Brain microvascular endothelial cell (primary cell): Measurements from ENCODE around the gene FKRP.
"Not testable (repeated sequence)": the region's sequence is repeated elsewhere in the genome, so short reads cannot be mapped to it uniquely, and the experiment has no call there.

Source experiments
- DNase-seq: peaks from one replicate; pipeline ENCODE4 v3.0.0-alpha.2; 2020
- H3K27ac ChIP-seq: fragments of 250-450 bp; sonication (Bioruptor Pico); 2 replicates; pipeline ENCODE4 v1.5.1; 2020; ENCODE audit warnings: mild to moderate bottlenecking, moderate library complexity
- H3K27me3 ChIP-seq: fragments of 250-450 bp; sonication (Bioruptor Pico); replicated peaks from 2 replicates; pipeline ENCODE4 v1.5.1; 2020; ENCODE audit warnings: mild to moderate bottlenecking
- H3K36me3 ChIP-seq: fragments of 250-450 bp; sonication (Bioruptor Pico); replicated peaks from 2 replicates; pipeline ENCODE4 v1.5.1; 2020; ENCODE audit warnings: mild to moderate bottlenecking
- H3K4me3 ChIP-seq: 2 replicates; pipeline ENCODE4 v1.5.1; 2011; ENCODE audit warnings: low read depth, mild to moderate bottlenecking, control low read depth, low read length, moderate library complexity
- CTCF ChIP-seq: IDR thresholded peaks from 2 replicates; pipeline ENCODE4 v1.5.1; 2011; ENCODE audit warnings: low read depth, mild to moderate bottlenecking, moderate library complexity, low read length, control low read depth, inconsistent platforms; ENCODE audit errors: missing control alignments
- in situ Hi-C: cut with HindIII; loops from 2 replicates; pipeline ENCODE4 v1.10.0; 2017; ENCODE audit warnings: low sequenced_read_pairs, low pct_ligation_motif_present

The FKRP gene

GRCh38 chr19:46773018-46773399, 27.2 kb downstream of the FKRP start:
- in situ Hi-C loops, result no loop called here
- no peak for DNase-seq
- TF ChIP-seq CTCF, result no peak
- H3K27ac ChIP-seq, result no peak overlapping the region
- H3K27me3 ChIP-seq, result no peaks in the 10 kb centered on the region
- H3K4me3 ChIP-seq, result no peak overlapping the region
- H3K36me3 ChIP-seq, result peaks cover 37% of the 10 kb centered on the region

- H3K36me3 ChIP-seq, result peaks cover 61% of the 10 kb centered on the region
- in situ Hi-C loops, result no loop called here
- no peak for TF ChIP-seq CTCF
Observed at GRCh38 chr19:46775642-46776258, 29.9 kb downstream of the FKRP start.

GRCh38 chr19:46776927-46777911, 31.4 kb downstream of the FKRP start:
- no peak for TF ChIP-seq CTCF
- in situ Hi-C loops, result no loop called here
- H3K4me3 ChIP-seq, result no peak overlapping the region
- no peak overlapping the region for H3K27ac ChIP-seq
- no peak for DNase-seq
- peaks cover 71% of the 10 kb centered on the region for H3K36me3 ChIP-seq
- no peaks in the 10 kb centered on the region for H3K27me3 ChIP-seq

More at GRCh38 chr19:46775642-46776258, 29.9 kb downstream of the FKRP start:
- Histone ChIP-seq H3K27ac (no peak overlapping the region), H3K27me3 (no peaks in the 10 kb centered on the region), H3K4me3 (no peak overlapping the region)
- DNase-seq, result no peak

GRCh38 chr19:46777956-46778645, 32.2 kb downstream of the FKRP start:
- H3K27ac ChIP-seq, H3K4me3 ChIP-seq, DNase-seq, in situ Hi-C loops, H3K27me3 ChIP-seq: not testable (repeated sequence)
- H3K36me3 ChIP-seq, result peaks cover 79% of the 10 kb centered on the region

- no peak for TF ChIP-seq CTCF
- DNase-seq, result no peak
- Histone ChIP-seq H3K27ac (no peak overlapping the region), H3K27me3 (no peaks in the 10 kb centered on the region), H3K4me3 (no peak overlapping the region), H3K36me3 (peaks cover 61% of the 10 kb centered on the region)
- in situ Hi-C loops, result no loop called here
Observed at GRCh38 chr19:46782355-46783019, 36.6 kb downstream of the FKRP start.
